Measurements from ENCODE around the gene CFAP97D2. TPM values are rescaled to one million over a fixed set of nuclear protein-coding genes. Genes with fewer than 3 reads are reported as not detected.

The CFAP97D2 gene
- total and polyA plus RNA-seq, 2 of the 13 experiments (the other 11 are each of a cell fraction or from before 2014, with no cell fraction given), result not detected

DNA sequence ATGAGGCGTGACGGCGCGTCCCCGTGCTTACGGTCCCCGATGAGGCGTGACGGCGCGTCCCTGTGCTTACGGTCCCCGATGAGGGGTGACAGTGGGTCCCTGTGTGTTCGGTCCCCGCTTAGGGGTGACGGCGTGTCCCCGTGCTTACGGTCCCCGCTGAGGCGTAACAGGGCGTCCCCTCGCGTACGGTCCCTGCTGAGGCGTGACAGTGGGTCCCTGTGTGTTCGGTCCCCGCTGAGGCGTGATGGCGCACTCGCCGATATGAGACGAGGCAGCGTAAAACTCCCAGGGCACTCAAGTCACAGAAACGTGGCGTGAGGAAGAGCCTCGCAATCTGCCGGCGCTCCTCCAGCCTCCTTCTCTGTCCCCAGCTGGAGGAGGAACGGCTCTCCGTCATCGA is 20.9 kb downstream of the CFAP97D2 start (continued):
- no peak for TF ChIP-seq FIP1L1 (IDR thresholded peaks at IDR 0.05; ENCODE audit: borderline replicate concordance, insufficient read depth, low read depth, low read length)

DNA sequence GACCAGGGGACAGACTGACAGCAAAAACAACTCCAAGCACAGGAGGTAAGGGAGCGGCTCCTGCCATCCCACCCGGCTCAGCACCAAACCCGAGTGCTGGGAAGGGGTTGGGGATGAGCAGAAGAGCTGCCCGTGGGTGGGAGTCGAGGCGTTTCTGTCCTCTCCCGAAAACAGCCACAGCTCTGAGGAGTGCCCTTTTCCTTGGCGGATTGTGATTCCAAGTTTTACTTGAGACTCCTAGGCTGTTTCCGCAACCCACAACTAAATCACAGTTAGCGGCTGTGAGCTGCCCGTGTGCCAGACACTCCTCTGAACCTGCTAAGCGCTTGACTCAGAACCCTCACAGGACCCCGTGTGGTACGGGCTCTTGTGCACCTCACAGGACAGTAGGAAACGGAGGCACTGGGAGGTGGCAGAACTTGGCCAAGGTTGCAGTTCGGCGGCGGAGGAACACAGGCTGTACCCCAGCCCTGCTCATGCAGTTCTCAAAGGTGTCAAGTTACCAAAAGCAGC is 21.4 kb downstream of the CFAP97D2 start:
- no peak for TF ChIP-seq TSC22D2 (CRISPR knock-in tag; IDR thresholded peaks at IDR 0.05; ENCODE audit: borderline replicate concordance)
- no peak for TF ChIP-seq XBP1 (CRISPR knock-in tag; IDR thresholded peaks at IDR 0.05)
- TF ChIP-seq CCAR2 (optimal IDR thresholded peaks at IDR 0.05; ENCODE audit: low read depth, low read length), result no peak
- TF ChIP-seq ZNF775 (CRISPR knock-in tag; IDR thresholded peaks at IDR 0.05; ENCODE audit: borderline replicate concordance), result no peak
- no peak for TF ChIP-seq NCOA5 (CRISPR knock-in tag; IDR thresholded peaks at IDR 0.05)
- TF ChIP-seq, protein P1, sequence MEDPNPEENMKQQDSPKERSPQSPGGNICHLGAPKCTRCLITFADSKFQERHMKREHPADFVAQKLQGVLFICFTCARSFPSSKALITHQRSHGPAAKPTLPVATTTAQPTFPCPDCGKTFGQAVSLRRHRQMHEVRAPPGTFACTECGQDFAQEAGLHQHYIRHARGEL (CRISPR knock-in tag; IDR thresholded peaks at IDR 0.05), result no peak
- TF ChIP-seq, protein P2, sequence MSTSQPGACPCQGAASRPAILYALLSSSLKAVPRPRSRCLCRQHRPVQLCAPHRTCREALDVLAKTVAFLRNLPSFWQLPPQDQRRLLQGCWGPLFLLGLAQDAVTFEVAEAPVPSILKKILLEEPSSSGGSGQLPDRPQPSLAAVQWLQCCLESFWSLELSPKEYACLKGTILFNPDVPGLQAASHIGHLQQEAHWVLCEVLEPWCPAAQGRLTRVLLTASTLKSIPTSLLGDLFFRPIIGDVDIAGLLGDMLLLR (CRISPR knock-in tag; IDR thresholded peaks at IDR 0.05), result no peak
- TF ChIP-seq ZNF644 (CRISPR knock-in tag; IDR thresholded peaks at IDR 0.05; ENCODE audit: low read depth), result no peak
- TF ChIP-seq, protein P3, sequence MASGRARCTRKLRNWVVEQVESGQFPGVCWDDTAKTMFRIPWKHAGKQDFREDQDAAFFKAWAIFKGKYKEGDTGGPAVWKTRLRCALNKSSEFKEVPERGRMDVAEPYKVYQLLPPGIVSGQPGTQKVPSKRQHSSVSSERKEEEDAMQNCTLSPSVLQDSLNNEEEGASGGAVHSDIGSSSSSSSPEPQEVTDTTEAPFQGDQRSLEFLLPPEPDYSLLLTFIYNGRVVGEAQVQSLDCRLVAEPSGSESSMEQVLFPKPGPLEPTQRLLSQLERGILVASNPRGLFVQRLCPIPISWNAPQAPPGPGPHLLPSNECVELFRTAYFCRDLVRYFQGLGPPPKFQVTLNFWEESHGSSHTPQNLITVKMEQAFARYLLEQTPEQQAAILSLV (CRISPR knock-in tag; IDR thresholded peaks at IDR 0.05; ENCODE audit: borderline replicate concordance), result no peak
- TF ChIP-seq GATAD1 (CRISPR knock-in tag; IDR thresholded peaks at IDR 0.05), result no peak
- no peak for TF ChIP-seq SOX13 (IDR thresholded peaks at IDR 0.05)
- TF ChIP-seq SOX13 (CRISPR knock-in tag; conservative IDR thresholded peaks at IDR 0.05 in 1 of 2, IDR thresholded peaks at IDR 0.05 in 1 of 2), result no peak
- no peak for TF ChIP-seq ZNF83 (CRISPR knock-in tag; IDR thresholded peaks at IDR 0.05; ENCODE audit: borderline replicate concordance)
- no peak for TF ChIP-seq ZSCAN29 (CRISPR knock-in tag; conservative IDR thresholded peaks at IDR 0.05)
- no peak for TF ChIP-seq IKZF1 (IDR thresholded peaks at IDR 0.05)
- TF ChIP-seq SIN3B (IDR thresholded peaks at IDR 0.05; ENCODE audit: low read length), result no peak
- TF ChIP-seq ZNF367 (CRISPR knock-in tag; IDR thresholded peaks at IDR 0.05; ENCODE audit: borderline replicate concordance), result no peak
- no peak for TF ChIP-seq THAP11 (CRISPR knock-in tag; IDR thresholded peaks at IDR 0.05)
- no peak for TF ChIP-seq ZNF883 (CRISPR knock-in tag; IDR thresholded peaks at IDR 0.05; ENCODE audit: not compliant biosample characterization)
- TF ChIP-seq, protein P4, sequence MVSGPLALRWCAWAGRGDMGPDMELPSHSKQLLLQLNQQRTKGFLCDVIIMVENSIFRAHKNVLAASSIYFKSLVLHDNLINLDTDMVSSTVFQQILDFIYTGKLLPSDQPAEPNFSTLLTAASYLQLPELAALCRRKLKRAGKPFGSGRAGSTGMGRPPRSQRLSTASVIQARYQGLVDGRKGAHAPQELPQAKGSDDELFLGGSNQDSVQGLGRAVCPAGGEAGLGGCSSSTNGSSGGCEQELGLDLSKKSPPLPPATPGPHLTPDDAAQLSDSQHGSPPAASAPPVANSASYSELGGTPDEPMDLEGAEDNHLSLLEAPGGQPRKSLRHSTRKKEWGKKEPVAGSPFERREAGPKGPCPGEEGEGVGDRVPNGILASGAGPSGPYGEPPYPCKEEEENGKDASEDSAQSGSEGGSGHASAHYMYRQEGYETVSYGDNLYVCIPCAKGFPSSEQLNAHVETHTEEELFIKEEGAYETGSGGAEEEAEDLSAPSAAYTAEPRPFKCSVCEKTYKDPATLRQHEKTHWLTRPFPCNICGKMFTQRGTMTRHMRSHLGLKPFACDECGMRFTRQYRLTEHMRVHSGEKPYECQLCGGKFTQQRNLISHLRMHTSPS (CRISPR knock-in tag; IDR thresholded peaks at IDR 0.05; ENCODE audit: low read depth), result no peak
- no peak for TF ChIP-seq ZNF263 (CRISPR knock-in tag; IDR thresholded peaks at IDR 0.05)
- H2AFZ ChIP-seq (ENCODE audit: low read length), result no peak overlapping the region
- H3K36me3 ChIP-seq (replicated peaks in 1 of 2; ENCODE audit: control insufficient read depth in 1 of 2, insufficient read depth in 2 of 2, low read length in 2 of 2), result no peaks in the 10 kb centered on the region
- 33% methylated on average over 6 of the region's 18 CpGs for WGBS (ENCODE audit: low lambda C conversion rate)
- peaks cover 1 to 17% of the 10 kb centered on the region in 2 experiments; a peak in 3 of 5 replicates for H3K27me3 ChIP-seq (ENCODE audit: control insufficient read depth in 1 of 2, insufficient read depth in 2 of 2, low read length in 2 of 2)
- H3K9me3 ChIP-seq (ENCODE audit: low read length), result no peaks in the 10 kb centered on the region
- ChIA-PET CTCF (ENCODE audit: low intra/inter-chr PET ratio, low total read pairs) (no interaction called here), POLR2A (no interaction called here)
- in situ Hi-C loops (cut with HindIII; ENCODE audit: extremely low pct_ligation_motif_present, low pct_unique_long_range_greater_than_20kb), result no loop called here
- no peaks in the 10 kb centered on the region for H4K20me1 ChIP-seq (ENCODE audit: insufficient read depth, low read length)
- ATAC-seq (no peak), FAIRE-seq (no peak), DNase-seq (ENCODE audit: low spot score) (no peak)
- no peaks in the 10 kb centered on the region for H3K79me2 ChIP-seq (ENCODE audit: insufficient read depth, low read length)
- no TSS peak for BruUV-seq (replicated peaks)
- H3K27ac ChIP-seq (ENCODE audit: extremely low read length, insufficient read depth, low read length), result no peak overlapping the region
- no peaks in the 10 kb centered on the region for H3K4me1 ChIP-seq (ENCODE audit: insufficient read depth, low read length)
- no peak overlapping the region for H3K9ac ChIP-seq (ENCODE audit: insufficient read depth, low read depth, low read length)
- H3K4me3 ChIP-seq (replicated peaks in 1 of 3; ENCODE audit: insufficient read depth in 1 of 3, low read depth in 2 of 3, low read length in 3 of 3), result no peak overlapping the region
- H3K4me2 ChIP-seq (ENCODE audit: low read depth, low read length), result no peak overlapping the region
- intact Hi-C loops (cut with micrococcal nuclease; ENCODE audit: unreplicated experiment), result no loop called here

All from HepG2 (cell line).